HG03097 (cell line): ENCODE measurements around the gene TNS4.

Experiments
- ATAC-seq: cut with Tn5 transposase; IDR thresholded peaks from one replicate; pipeline ENCODE4 v1.9.1; 2021; ENCODE audit not compliant: unreplicated experiment, low FRiP score

TNS4 gene

GRCh38 chr17:40535924-40536294 is 34.5 kb upstream of the TNS4 start:
- ATAC-seq = no peak

GRCh38 chr17:40535438-40535837 is 34.0 kb upstream of the TNS4 start:
- ATAC-seq = no peak

GRCh38 chr17:40534371-40535189 is 33.2 kb upstream of the TNS4 start:
- no peak for ATAC-seq

GRCh38 chr17:40533896-40534295 is 32.5 kb upstream of the TNS4 start:
- no peak for ATAC-seq

DNA sequence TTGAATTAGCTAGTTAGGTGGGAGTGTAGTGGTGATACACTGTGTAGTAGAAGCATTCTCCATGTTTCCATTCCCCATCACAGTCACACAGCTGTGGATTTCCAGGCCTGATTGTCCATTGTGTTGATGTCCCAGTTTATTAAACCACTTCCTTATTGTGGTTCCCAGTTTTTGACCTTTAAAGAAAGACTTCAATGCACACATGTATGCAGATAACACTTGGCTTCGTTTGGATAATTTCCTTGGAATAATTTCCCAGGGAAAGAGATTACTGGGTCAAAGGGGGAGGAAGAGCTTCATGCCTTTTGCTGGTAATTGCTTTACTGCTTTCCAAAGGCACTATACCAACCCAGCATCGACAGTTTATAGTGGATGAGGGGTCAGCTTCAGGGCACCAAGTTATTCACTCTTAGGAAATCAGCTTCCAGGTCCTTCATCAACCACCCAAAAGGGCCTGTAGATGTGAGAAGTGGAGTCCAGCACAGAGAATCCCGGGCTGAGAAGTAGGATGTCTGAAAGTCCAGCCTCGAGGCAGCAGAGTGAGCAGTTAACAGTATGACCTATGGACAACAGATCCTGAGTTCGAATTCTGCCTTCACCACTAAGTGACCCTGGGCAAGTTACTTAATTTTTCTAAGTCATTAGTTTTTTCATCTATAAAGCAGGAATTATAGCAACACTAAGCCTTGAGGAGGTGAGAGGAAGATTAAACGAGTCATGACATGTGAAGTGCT is 31.3 kb upstream of the TNS4 start:
- no peak for ATAC-seq

- ATAC-seq = no peak
Measured at GRCh38 chr17:40531051-40531991, 29.9 kb upstream of the TNS4 start.

DNA sequence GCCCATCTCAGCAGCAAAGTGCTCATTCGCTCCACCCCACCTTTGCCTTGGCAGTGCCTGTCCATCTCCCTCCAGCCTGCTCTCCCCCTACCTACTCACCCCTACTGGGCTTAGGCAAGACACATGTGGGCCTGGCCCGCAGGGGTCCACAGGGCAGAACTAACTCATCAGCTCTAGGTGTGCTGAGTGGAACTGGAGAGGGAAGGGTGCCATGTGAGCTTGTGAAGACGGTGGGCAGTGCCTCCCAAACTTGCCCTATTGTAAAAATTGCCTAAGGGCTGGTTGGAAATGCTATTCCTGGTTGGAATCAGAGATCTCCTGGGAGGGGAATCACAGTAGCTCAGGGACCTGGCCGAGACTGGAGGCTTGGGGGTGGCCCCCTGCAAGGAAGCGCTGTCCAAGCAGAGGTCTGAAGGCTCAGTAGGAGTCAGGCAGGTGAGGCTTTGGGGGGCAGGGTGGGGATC is 29.1 kb upstream of the TNS4 start:
- ATAC-seq = no peak

GRCh38 chr17:40529991-40530390 is 28.6 kb upstream of the TNS4 start:
- ATAC-seq = no peak

DNA sequence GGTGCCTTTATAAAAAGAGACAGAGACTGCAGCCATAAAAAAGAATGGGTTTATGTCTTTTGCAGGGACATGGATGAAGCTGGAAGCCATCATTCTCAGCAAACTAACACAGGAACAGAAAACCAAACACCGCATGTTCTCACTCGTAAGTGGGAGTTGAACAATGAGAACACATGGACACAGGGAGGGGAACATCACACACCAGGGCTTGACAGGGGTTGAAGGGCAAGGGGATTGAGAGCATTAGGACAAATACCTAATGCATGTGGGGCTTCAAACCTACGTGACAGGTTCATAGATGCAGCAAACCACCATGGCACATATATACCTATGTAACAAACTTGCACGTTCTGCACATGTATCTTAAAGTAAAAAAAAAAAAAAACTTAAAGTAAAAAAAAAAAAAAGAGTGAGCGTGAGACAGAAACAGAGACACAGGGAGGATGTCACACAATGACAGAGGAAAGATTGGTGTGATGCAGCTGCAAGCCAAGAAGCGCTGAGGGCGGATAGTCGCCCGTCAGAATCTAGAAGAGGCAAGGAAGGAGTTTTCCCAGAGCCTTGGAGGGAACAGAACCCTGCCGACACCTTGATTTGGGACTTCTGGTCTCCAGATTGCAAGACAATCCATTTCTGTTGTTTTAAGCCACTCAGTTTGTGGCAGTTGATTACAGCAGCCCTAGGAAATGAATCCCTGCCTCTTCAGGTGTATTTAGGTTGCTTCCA is 27.4 kb upstream of the TNS4 start:
- no peak for ATAC-seq

DNA sequence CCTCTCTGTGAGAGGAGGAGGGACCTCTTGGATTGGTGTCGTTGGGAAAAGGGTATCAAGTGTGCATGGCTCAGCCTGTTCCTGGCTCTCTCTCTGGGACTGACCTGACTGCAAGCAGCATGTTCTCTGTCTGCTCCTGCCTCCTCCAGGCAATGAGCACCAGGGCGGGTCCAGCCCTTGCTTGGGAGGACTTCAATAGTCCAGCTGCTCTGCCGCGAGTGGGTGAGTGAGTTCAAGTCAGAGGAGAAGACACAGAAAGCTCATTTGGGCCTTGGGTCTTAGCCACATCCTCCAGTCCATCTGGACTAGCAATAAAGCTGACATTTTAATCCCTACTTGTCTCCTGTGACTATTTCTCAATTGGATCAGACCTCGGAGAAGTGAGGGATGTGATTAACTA is 25.2 kb upstream of the TNS4 start:
- ATAC-seq = no peak

GRCh38 chr17:40525294-40525693 is 23.9 kb upstream of the TNS4 start:
- ATAC-seq = no peak

DNA sequence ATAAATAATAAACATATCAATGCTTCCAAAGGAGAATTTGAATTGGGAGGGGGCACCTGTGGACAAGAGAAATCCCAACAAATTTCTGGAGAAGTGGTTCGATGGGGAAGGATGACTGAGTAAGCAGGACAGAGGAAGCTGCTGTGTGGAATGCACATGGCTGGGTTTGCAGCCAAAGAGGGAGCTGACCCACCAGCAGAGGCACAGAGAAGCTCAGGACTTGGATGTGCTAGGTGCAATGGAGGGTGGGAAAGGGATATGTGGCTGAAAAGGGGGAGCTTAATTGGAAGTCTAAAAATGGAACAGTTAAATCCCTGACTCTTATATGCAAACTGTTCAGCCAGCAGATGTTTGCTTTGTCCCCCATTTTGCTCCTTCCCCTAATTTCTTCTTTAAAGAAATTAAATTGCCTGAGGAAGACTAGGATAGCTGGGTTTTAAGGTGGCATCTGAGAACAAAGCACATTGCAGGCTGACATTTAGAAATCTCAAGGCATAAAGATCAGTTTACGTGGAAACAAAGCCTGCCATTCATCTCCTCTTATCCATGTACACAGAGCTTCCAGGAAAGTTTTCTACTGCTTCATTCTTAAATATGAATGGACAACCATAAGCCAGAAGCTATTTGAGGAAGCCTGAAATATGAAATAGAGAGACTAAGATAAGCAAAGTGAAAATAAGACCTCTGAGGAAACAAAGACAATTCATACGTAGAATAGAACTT is 23.0 kb upstream of the TNS4 start:
- no peak for ATAC-seq

DNA sequence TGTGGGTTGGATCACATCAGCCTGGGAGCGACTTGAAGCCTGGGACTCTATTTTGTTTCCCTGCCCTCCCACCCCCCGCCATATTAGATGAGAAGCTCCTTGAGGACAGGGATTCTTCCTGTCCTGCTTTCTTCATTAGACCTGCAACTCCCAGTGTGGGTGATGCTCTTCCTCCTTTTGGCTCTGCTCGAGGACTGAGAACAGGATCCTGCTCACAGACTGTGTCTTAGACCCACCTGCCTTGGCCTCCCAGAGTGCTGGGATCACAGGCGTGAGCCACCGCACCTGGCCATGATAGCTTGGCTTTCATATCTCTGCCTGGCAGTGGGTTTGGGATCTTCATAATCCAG is 21.5 kb upstream of the TNS4 start:
- no peak for ATAC-seq

GRCh38 chr17:40522250-40522960 is 21.0 kb upstream of the TNS4 start:
- no peak for ATAC-seq

- no peak for ATAC-seq
Measured at GRCh38 chr17:40520991-40521453, 19.6 kb upstream of the TNS4 start.

DNA sequence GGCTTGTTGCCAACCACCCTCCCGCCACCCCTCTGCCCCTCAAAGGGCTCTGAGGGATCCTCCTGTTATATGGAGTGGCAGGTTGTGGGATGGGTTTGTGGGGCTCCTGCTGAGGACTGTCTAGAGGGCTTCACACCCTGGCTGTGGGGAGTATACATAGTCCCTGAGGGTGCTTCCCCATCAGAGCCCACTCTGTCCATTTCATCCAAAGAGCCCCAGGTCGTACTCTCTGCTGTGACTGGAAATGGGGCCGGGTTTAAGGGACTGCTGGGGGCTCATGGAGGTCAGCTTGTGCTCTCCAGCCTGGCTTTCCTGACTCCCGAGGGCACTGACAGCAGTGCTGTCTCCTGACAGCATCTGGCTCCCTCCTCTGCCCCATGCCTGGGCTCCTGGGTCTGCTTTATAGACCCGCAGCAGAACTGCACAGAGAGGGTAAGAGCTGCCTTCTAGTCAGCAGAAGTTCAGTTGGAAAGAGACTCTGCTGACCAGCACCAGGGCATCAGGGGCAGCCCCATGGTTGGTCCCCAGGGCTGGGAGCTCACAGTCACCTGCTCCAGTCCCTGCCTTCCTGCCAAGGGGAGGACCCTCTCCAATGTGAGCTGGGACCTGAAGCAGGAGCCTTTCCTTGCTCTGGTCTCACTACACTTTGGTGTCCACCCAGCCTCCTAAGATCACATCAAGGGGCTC is 17.8 kb upstream of the TNS4 start:
- no peak for ATAC-seq

DNA sequence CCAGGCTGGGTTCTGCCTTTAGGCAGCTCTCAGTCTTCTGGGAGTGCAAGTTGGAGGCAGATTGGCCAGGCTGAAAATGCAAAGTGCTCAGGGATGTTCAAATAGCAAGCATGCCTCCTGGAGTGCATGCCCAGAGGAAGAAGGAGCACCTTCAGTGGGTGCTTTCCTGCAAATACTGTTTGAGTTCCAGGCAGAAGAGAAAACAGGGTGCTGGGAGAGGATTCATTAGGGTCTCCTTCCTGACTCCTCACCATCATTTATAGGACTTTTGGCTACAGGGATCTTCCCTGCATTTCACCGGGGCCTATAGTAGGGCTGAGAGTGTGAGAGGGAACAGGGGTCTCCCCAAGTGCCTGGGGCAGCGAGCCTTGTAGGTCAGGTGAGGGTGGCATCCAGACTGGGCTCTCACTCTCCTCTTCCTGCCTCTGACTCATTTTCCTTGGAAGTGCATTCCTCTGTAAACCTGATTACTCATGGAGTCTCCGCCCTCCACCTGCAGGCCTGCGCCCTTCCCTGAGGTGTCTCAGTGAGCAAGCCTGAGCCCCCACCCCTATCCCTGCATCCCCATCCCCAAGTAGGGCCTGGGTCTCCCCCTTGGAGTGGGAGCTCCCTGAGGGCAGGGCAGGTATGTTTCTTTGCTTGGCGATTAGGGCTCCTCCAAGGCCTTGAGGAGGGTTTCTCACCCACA is 17.1 kb upstream of the TNS4 start:
- ATAC-seq = no peak

- no peak for ATAC-seq
Measured at GRCh38 chr17:40517981-40518380, 16.6 kb upstream of the TNS4 start.
